Left kidney (tissue), 2 donors: Measurements from ENCODE around the gene HCN2. TPM values are rescaled to one million over a fixed set of nuclear protein-coding genes. Genes with fewer than 3 reads are reported as not detected.
"Not testable (repeated sequence)": the region's sequence is repeated elsewhere in the genome, so short reads cannot be mapped to it uniquely, and the experiment has no call there.

Experiments
- DNase-seq: peaks from one replicate; pipeline ENCODE4 v3.0.0-alpha.2; 2013
- polyA plus RNA-seq: library from polyadenylated mRNA; unstranded; fragments of 120-200 nt; gene quantifications from one replicate; pipeline ENCODE4 v1.2.1, GENCODE V29; 2013; ENCODE audit not compliant: insufficient read length

The HCN2 gene
- polyA plus RNA-seq, 1 donor, result 0.32 TPM

- no peak for DNase-seq
These were observed 29.8 kb downstream of the HCN2 start for GRCh38 chr19:619286-620002.

- DNase-seq, result no peak
These were observed 30.6 kb downstream of the HCN2 start for GRCh38 chr19:620166-620862.

- DNase-seq, result not testable (repeated sequence)
These were observed 31.5 kb downstream of the HCN2 start for GRCh38 chr19:621191-621590.

- no peak for DNase-seq
These were observed 32.1 kb downstream of the HCN2 start for GRCh38 chr19:621819-622218.

GRCh38 chr19:622666-623065 is 33.0 kb downstream of the HCN2 start:
- DNase-seq, result no peak

- DNase-seq, result no peak
These were observed 33.7 kb downstream of the HCN2 start for GRCh38 chr19:623175-623916.

- DNase-seq, result no peak
These were observed 34.3 kb downstream of the HCN2 start for GRCh38 chr19:623974-624373.

GRCh38 chr19:624433-625109 is 34.9 kb downstream of the HCN2 start:
- no peak for DNase-seq

GRCh38 chr19:625257-625656 is 35.6 kb downstream of the HCN2 start:
- DNase-seq, result no peak

- not testable (repeated sequence) for DNase-seq
These were observed 36.9 kb downstream of the HCN2 start for GRCh38 chr19:626566-626965.

- DNase-seq, result no peak
These were observed 38.5 kb downstream of the HCN2 start for GRCh38 chr19:628168-628567.

GRCh38 chr19:629515-629914 is 39.8 kb downstream of the HCN2 start:
- not testable (repeated sequence) for DNase-seq

GRCh38 chr19:629961-630714 is 40.5 kb downstream of the HCN2 start:
- no peak for DNase-seq

GRCh38 chr19:632579-633067 is 42.9 kb downstream of the HCN2 start:
- no peak for DNase-seq

- peak; percentile 97 for DNase-seq
These were observed 43.5 kb downstream of the HCN2 start, which contains the start of gene POLRMT for GRCh38 chr19:633068-633785. POLRMT (minus strand) TSS chr19:633537; CDS start chr19:633512, 25 bp downstream.

GRCh38 chr19:633786-634639 is 44.3 kb downstream of the HCN2 start:
- no peak for DNase-seq

GRCh38 chr19:634975-635652 is 45.4 kb downstream of the HCN2 start:
- DNase-seq, result no peak

- no peak for DNase-seq
These were observed 49.2 kb downstream of the HCN2 start for GRCh38 chr19:638906-639252.
